HEK293 (cell line): ENCODE measurements around the gene CARD8.
A peak's percentile ranks its signal among the peaks of the same experiment; 100 is the strongest.

Experiments
- CTCF ChIA-PET: fragments of 350-600 bp; formaldehyde crosslinking; extraction: SDS; loops from one replicate; lab custom pipeline; 2021; ENCODE audit warnings: antibody characterized with exemption; lab: Yijun Ruan, JAX
- POLR2A ChIA-PET: fragments of 300-600 bp; formaldehyde crosslinking; extraction: SDS; loops from one replicate; lab custom pipeline; 2020; ENCODE audit warnings: antibody characterized with exemption, inconsistent platforms; lab: Yijun Ruan, JAX
- H3K27ac ChIP-seq: fragments of 200-500 bp; sonication (Bioruptor generic); 2 replicates; pipeline ENCODE4 v1.5.1; 2014; ENCODE audit warnings: low read depth, low read length, control low read depth, inconsistent platforms; ENCODE audit errors: extremely low read depth
- H3K36me3 ChIP-seq, 2 experiments: fragments of 200-500 bp in 1 of 2; sonication (Bioruptor generic) in 1 of 2; 1 replicate in 1 of 2; 2 replicates in 1 of 2; pipeline ENCODE4 v1.5.1; 2014 to 2017; ENCODE audit warnings: inconsistent platforms in 2 of 2, low read length in 2 of 2; ENCODE audit not compliant: control insufficient read depth in 2 of 2, insufficient read depth in 1 of 2
- H3K4me1 ChIP-seq: fragments of 200-500 bp; sonication (Bioruptor generic); 2 replicates; pipeline ENCODE4 v1.5.1; 2014; ENCODE audit warnings: mild to moderate bottlenecking, low read length, inconsistent platforms; ENCODE audit not compliant: control insufficient read depth, insufficient read depth
- H3K4me3 ChIP-seq: 2 replicates; pipeline ENCODE4 v1.5.1; 2011; ENCODE audit warnings: low read depth, mild to moderate bottlenecking, control low read depth, low read length, moderate library complexity
- H3K9me3 ChIP-seq: fragments of 200-500 bp; sonication (Bioruptor generic); 2 replicates; pipeline ENCODE4 v1.5.1; 2014; ENCODE audit warnings: low read depth, low read length, inconsistent platforms; ENCODE audit not compliant: control insufficient read depth, insufficient read depth
- BCL11B ChIP-seq: fragments of 450-650 bp; formaldehyde crosslinking; IDR thresholded peaks from 2 replicates; pipeline ENCODE4 v1.5.1; 2016; ENCODE audit warnings: low read depth, missing biosample characterization, missing genetic modification characterization
- GLI2 ChIP-seq: fragments of 450-650 bp; formaldehyde crosslinking; IDR thresholded peaks from 2 replicates; pipeline ENCODE4; 2017; ENCODE audit warnings: missing biosample characterization, missing genetic modification characterization, low read depth, borderline replicate concordance
- MZF1 ChIP-seq: fragments of 450-650 bp; formaldehyde crosslinking; IDR thresholded peaks from 2 replicates; pipeline ENCODE4 v1.5.1; 2017; ENCODE audit warnings: missing biosample characterization, missing genetic modification characterization, borderline replicate concordance
- RBAK ChIP-seq: fragments of 450-650 bp; formaldehyde crosslinking; IDR thresholded peaks from 2 replicates; pipeline ENCODE4 v1.5.1; 2016; ENCODE audit warnings: missing biosample characterization, missing genetic modification characterization
- SALL2 ChIP-seq: fragments of 450-650 bp; formaldehyde crosslinking; IDR thresholded peaks from 2 replicates; pipeline ENCODE4 v1.5.0; 2017; ENCODE audit warnings: missing biosample characterization, mild to moderate bottlenecking, missing genetic modification characterization, borderline replicate concordance
- SP2 ChIP-seq: fragments of 450-650 bp; formaldehyde crosslinking; IDR thresholded peaks from 2 replicates; pipeline ENCODE4 v1.5.1; 2016; ENCODE audit warnings: missing biosample characterization, missing genetic modification characterization
- TCF7L2 ChIP-seq: IDR thresholded peaks from 2 replicates; pipeline ENCODE4 v1.6.1; 2011; ENCODE audit warnings: low read depth, mild to moderate bottlenecking, inconsistent platforms, low read length, moderate library complexity, borderline replicate concordance
- YY2 ChIP-seq: fragments of 450-650 bp; formaldehyde crosslinking; IDR thresholded peaks from 2 replicates; pipeline ENCODE4 v1.5.1; 2016; ENCODE audit warnings: missing biosample characterization, missing genetic modification characterization
- ZBTB48 ChIP-seq: fragments of 450-650 bp; formaldehyde crosslinking; IDR thresholded peaks from 2 replicates; pipeline ENCODE4 v1.5.1; 2016; ENCODE audit warnings: missing biosample characterization, missing genetic modification characterization
- ZIC2 ChIP-seq: fragments of 450-650 bp; formaldehyde crosslinking; IDR thresholded peaks from 2 replicates; pipeline ENCODE4 v1.5.1; 2016; ENCODE audit warnings: missing biosample characterization, missing genetic modification characterization
- ZNF132 ChIP-seq: fragments of 450-650 bp; formaldehyde crosslinking; IDR thresholded peaks from 2 replicates; pipeline ENCODE4 v1.5.1; 2017; ENCODE audit warnings: missing biosample characterization, missing genetic modification characterization, borderline replicate concordance
- ZNF133 ChIP-seq: fragments of 450-650 bp; formaldehyde crosslinking; IDR thresholded peaks from 2 replicates; pipeline ENCODE4 v1.5.1; 2016; ENCODE audit warnings: missing biosample characterization, missing genetic modification characterization
- ZNF202 ChIP-seq: fragments of 450-650 bp; formaldehyde crosslinking; IDR thresholded peaks from 2 replicates; pipeline ENCODE4 v1.5.1; 2016; ENCODE audit warnings: missing biosample characterization, missing genetic modification characterization, borderline replicate concordance
- ZNF394 ChIP-seq: fragments of 450-650 bp; formaldehyde crosslinking; IDR thresholded peaks from 2 replicates; pipeline ENCODE4 v1.5.1; 2016; ENCODE audit warnings: missing biosample characterization, missing genetic modification characterization, mild to moderate bottlenecking, moderate library complexity, borderline replicate concordance
- ZNF433 ChIP-seq: fragments of 450-650 bp; formaldehyde crosslinking; IDR thresholded peaks from 2 replicates; pipeline ENCODE4 v1.5.1; 2016; ENCODE audit warnings: missing biosample characterization, missing genetic modification characterization, low read depth
- ZNF473 ChIP-seq: fragments of 450-650 bp; formaldehyde crosslinking; IDR thresholded peaks from 2 replicates; pipeline ENCODE4 v1.5.1; 2017; ENCODE audit warnings: missing biosample characterization, missing genetic modification characterization
- ZNF624 ChIP-seq: fragments of 450-650 bp; formaldehyde crosslinking; IDR thresholded peaks from 2 replicates; pipeline ENCODE4 v1.5.1; 2017; ENCODE audit warnings: missing biosample characterization, missing genetic modification characterization
- ZNF76 ChIP-seq: fragments of 450-650 bp; formaldehyde crosslinking; IDR thresholded peaks from 2 replicates; pipeline ENCODE4; 2016; ENCODE audit warnings: low read depth, missing biosample characterization, missing genetic modification characterization, borderline replicate concordance
- TF ChIP-seq, protein P1 (sequence below): fragments of 450-650 bp; formaldehyde crosslinking; IDR thresholded peaks from 2 replicates; pipeline ENCODE4 v1.5.1; 2017; ENCODE audit warnings: missing biosample characterization, missing genetic modification characterization
- TF ChIP-seq, protein P2 (sequence below): fragments of 450-650 bp; formaldehyde crosslinking; IDR thresholded peaks from 2 replicates; pipeline ENCODE4 v1.5.1; 2016; ENCODE audit warnings: missing biosample characterization, missing genetic modification characterization, low read depth

The CARD8 gene

DNA sequence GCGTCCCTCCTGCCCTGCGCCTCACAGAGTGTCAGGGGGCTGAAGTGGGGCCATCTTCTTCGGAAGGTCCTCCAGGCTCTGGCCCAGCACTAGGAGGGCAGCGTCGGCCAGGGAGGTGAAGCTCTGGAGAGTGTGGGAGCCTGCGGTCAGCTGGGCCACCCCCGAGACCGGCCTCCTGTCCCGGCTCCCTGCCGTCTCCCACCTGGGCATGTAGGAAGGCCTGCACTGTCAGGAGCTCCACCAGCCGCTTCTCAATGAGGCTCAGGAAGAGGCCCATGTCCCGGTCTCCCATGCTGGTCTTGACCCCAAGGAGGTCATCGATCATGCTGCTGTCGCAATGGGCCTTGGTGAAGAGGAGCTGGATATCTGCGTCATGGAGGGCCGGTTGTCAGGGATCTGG lies 42.3 kb upstream of the CARD8 start:
- TF ChIP-seq RBAK (tag by site-specific recombination) (no peak), ZNF433 (no peak), GLI2 (tag by site-specific recombination) (no peak), BCL11B (tag by site-specific recombination) (no peak), ZNF76 (tag by site-specific recombination) (no peak), TCF7L2 (no peak), SALL2 (tag by site-specific recombination) (no peak), ZNF133 (tag by site-specific recombination) (no peak), ZBTB48 (no peak), ZNF473 (tag by site-specific recombination) (no peak), ZIC2 (tag by site-specific recombination) (no peak), ZNF132 (no peak), YY2 (tag by site-specific recombination) (no peak)
- TF ChIP-seq, protein P1, sequence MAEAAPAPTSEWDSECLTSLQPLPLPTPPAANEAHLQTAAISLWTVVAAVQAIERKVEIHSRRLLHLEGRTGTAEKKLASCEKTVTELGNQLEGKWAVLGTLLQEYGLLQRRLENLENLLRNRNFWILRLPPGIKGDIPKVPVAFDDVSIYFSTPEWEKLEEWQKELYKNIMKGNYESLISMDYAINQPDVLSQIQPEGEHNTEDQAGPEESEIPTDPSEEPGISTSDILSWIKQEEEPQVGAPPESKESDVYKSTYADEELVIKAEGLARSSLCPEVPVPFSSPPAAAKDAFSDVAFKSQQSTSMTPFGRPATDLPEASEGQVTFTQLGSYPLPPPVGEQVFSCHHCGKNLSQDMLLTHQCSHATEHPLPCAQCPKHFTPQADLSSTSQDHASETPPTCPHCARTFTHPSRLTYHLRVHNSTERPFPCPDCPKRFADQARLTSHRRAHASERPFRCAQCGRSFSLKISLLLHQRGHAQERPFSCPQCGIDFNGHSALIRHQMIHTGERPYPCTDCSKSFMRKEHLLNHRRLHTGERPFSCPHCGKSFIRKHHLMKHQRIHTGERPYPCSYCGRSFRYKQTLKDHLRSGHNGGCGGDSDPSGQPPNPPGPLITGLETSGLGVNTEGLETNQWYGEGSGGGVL (tag by site-specific recombination): no peak
- ChIA-PET CTCF (interaction anchor here (0.9 kb wide), 1 partner anchor 23 kb away, joined by 6 read pairs; no protein-coding TSS in a partner anchor), POLR2A (interaction anchor here (1.0 kb wide), 1 partner anchor 35 kb away, joined by 3 read pairs; no protein-coding TSS in a partner anchor)
- no peak overlapping the region for H3K27ac ChIP-seq
- no peaks in the 10 kb centered on the region for H3K36me3 ChIP-seq
- no peaks in the 10 kb centered on the region for H3K4me1 ChIP-seq
- no peak overlapping the region for H3K4me3 ChIP-seq
- H3K9me3 ChIP-seq: no peaks in the 10 kb centered on the region

DNA sequence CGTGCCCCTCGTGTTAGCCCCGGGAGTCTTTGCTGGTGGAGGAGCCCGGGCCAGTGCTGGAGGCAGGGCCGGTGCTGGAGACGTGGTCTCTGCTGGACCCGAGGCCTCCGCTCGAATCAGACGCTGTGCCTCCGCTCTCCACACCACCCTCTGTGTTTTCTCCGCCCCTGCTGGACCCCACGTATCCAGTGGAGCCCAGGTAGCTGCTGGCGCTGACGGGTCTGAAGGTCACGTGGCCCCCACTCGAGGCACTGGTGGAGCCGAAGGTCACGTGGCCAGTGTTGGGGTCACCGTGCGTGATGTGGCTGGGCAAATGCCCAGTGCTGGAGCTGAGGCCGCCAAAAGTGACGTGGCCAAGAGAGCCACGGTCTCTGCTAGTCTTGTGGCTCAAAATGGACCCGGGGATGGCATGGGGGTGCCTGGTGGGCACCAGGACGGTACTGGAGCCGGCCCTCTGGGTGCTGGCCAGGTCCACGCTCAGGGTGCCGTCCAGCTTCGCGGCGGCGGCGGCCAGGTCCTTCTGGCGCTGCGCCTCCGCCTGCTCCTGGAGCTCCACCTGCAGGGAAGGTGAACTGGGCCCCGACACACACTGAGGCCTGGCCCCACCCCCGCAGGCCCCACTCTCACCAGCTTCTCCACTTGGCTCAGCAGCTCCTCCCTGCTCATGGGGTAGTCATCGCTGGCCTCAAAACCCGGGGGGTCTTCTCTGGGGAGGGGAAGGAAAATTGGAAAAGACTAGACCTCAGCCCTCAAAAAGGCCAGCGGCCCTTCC lies 41.4 kb upstream of the CARD8 start:
- TF ChIP-seq ZNF624 (tag by site-specific recombination) (no peak), ZNF394 (tag by site-specific recombination) (0 out of 2 replicates have a peak, but pooled peaks have one; percentile 31)
- no peak overlapping the region for H3K27ac ChIP-seq
- no peaks in the 10 kb centered on the region for H3K4me1 ChIP-seq
- ChIA-PET CTCF (no interaction called here), POLR2A (no interaction called here)
- no peaks in the 10 kb centered on the region for H3K36me3 ChIP-seq
- no peaks in the 10 kb centered on the region for H3K9me3 ChIP-seq
- no peak overlapping the region for H3K4me3 ChIP-seq

DNA sequence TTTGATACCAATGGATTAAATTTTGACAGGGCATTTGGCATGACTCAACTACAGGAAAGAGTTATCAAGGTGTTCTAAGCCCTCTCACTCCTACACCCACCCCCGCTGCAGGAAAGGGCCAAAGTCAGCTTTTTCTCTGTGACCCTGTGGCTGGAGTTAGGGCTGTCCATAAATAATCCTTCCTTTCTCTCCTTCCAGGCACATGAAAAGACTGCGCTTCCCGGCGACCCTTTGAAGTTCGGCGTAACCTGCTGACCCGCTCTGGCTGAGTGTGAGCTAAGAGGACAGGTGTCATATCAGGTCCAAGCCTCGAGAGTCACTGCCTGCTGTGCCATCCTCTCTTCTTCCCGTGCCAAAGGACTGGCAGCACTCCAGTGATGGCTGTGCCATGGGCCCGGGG lies 39.7 kb upstream of the CARD8 start:
- ChIA-PET POLR2A (no interaction called here), CTCF (interaction anchor here (0.5 to 1.2 kb wide), 9 partner anchors 19 to 293 kb away, joined by 3 to 5 read pairs (median 3); no protein-coding TSS in a partner anchor)

DNA sequence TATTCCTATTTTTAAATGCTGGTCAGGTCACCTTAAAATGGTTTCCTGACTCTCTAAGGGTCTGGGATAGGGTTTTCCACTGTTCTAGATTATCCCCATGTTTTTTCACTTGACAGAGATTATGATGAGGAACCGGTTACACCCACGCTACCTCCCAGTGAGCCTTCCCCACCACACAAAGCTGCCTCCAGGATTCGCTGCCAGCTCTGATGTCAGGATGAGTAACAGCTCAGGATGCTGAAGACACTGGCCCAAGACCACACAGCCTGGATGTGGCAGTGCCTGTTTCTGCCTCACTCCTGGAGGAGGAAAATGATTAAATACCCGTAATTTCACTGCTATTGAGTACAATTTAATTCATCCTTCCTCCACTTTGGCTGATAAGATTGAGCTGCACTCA lies 37.1 kb upstream of the CARD8 start:
- ChIA-PET CTCF (interaction anchor here (0.5 to 7.0 kb wide), 12 partner anchors 13 to 248 kb away, joined by 3 to 82 read pairs (median 4); partner anchors contain the start of gene ZNF114), POLR2A (interaction anchor here (0.6 kb wide), 1 partner anchor 26 kb away, joined by 6 read pairs; no protein-coding TSS in a partner anchor)
- Histone ChIP-seq H3K4me3 (no peak overlapping the region), H3K27ac (no peak overlapping the region), H3K9me3 (no peaks in the 10 kb centered on the region), H3K36me3 (no peaks in the 10 kb centered on the region), H3K4me1 (no peaks in the 10 kb centered on the region)
- no peak for TF ChIP-seq ZNF202 (tag by site-specific recombination)
- TF ChIP-seq GLI2 (tag by site-specific recombination): no peak
- TF ChIP-seq, protein P2, sequence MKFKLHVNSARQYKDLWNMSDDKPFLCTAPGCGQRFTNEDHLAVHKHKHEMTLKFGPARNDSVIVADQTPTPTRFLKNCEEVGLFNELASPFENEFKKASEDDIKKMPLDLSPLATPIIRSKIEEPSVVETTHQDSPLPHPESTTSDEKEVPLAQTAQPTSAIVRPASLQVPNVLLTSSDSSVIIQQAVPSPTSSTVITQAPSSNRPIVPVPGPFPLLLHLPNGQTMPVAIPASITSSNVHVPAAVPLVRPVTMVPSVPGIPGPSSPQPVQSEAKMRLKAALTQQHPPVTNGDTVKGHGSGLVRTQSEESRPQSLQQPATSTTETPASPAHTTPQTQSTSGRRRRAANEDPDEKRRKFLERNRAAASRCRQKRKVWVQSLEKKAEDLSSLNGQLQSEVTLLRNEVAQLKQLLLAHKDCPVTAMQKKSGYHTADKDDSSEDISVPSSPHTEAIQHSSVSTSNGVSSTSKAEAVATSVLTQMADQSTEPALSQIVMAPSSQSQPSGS (tag by site-specific recombination): no peak
- no peak for TF ChIP-seq SP2
- TF ChIP-seq MZF1: no peak
- TF ChIP-seq ZNF473 (tag by site-specific recombination): no peak

More for the DNA sequence above, 39.7 kb upstream of the CARD8 start:
- H3K4me1 ChIP-seq: no peaks in the 10 kb centered on the region
- no peak for TF ChIP-seq SP2
- no peak overlapping the region for H3K27ac ChIP-seq
- H3K9me3 ChIP-seq: no peaks in the 10 kb centered on the region
- no peak overlapping the region for H3K4me3 ChIP-seq
- no peaks in the 10 kb centered on the region for H3K36me3 ChIP-seq
